Trophoblast cell (in vitro differentiated cells and primary cell): ENCODE results near the gene PPP6R2.

Experiments
- DNase-seq, 2 donors: peaks; one replicate each; pipeline ENCODE4 v3.0.0-alpha.2; 2016
- H2AFZ ChIP-seq: 2 replicates; pipeline ENCODE4 v1.6.1; 2013; ENCODE audit warnings: low read length, moderate library complexity, mild to moderate bottlenecking; ENCODE audit not compliant: insufficient read depth, poor library complexity
- H2AK5ac ChIP-seq: 2 replicates; pipeline ENCODE4 v1.6.1; 2013; ENCODE audit warnings: mild to moderate bottlenecking, low read length
- H2BK120ac ChIP-seq: 2 replicates; pipeline ENCODE4 v1.6.1; 2013; ENCODE audit warnings: low read length, mild to moderate bottlenecking, moderate library complexity; ENCODE audit not compliant: insufficient read depth, poor library complexity
- H2BK12ac ChIP-seq: 2 replicates; pipeline ENCODE4 v1.6.1; 2013; ENCODE audit warnings: mild to moderate bottlenecking, low read length, moderate library complexity
- H2BK5ac ChIP-seq: 2 replicates; pipeline ENCODE4 v1.6.1; 2013; ENCODE audit warnings: low read length, low read depth, moderate library complexity, mild to moderate bottlenecking; ENCODE audit not compliant: poor library complexity
- H3K14ac ChIP-seq: 2 replicates; pipeline ENCODE4 v1.6.1; 2013; ENCODE audit warnings: mild to moderate bottlenecking, low read length
- H3K18ac ChIP-seq: 2 replicates; pipeline ENCODE4 v1.6.1; 2013; ENCODE audit warnings: mild to moderate bottlenecking, low read length
- H3K23ac ChIP-seq: 2 replicates; pipeline ENCODE4 v1.6.1; 2013; ENCODE audit warnings: low read length
- H3K27ac ChIP-seq: 2 replicates; pipeline ENCODE4 v1.5.1; 2013; ENCODE audit warnings: low read depth, mild to moderate bottlenecking, inconsistent platforms, low read length, moderate library complexity
- H3K27me3 ChIP-seq: 2 replicates; pipeline ENCODE4 v1.6.1; 2013; ENCODE audit warnings: inconsistent platforms, mild to moderate bottlenecking, low read length, moderate library complexity; ENCODE audit not compliant: insufficient read depth
- H3K36me3 ChIP-seq, 2 experiments: 1 replicate in 1 of 2; 2 replicates in 1 of 2; pipeline ENCODE4 v1.6.1; 2013; ENCODE audit warnings: low read length in 2 of 2, mild to moderate bottlenecking in 2 of 2, moderate library complexity in 1 of 2; ENCODE audit not compliant: insufficient read depth in 2 of 2, control insufficient read depth in 1 of 2
- H3K4ac ChIP-seq: 2 replicates; pipeline ENCODE4 v1.6.1; 2013; ENCODE audit warnings: low read depth, mild to moderate bottlenecking, low read length, moderate library complexity
- H3K4me1 ChIP-seq, 2 experiments: 1 replicate in 1 of 2; 2 replicates in 1 of 2; pipeline ENCODE4 v1.6.1; 2013; ENCODE audit warnings: low read length in 2 of 2, mild to moderate bottlenecking in 2 of 2, moderate library complexity in 1 of 2; ENCODE audit not compliant: insufficient read depth in 2 of 2, control insufficient read depth in 1 of 2
- H3K4me2 ChIP-seq: 2 replicates; pipeline ENCODE4 v1.6.1; 2013; ENCODE audit warnings: inconsistent platforms, mild to moderate bottlenecking, low read length, moderate library complexity
- H3K4me3 ChIP-seq: 2 replicates; pipeline ENCODE4 v1.5.1; 2013; ENCODE audit warnings: mild to moderate bottlenecking, low read depth, low read length, inconsistent platforms
- H3K79me1 ChIP-seq: one replicate; pipeline ENCODE4 v1.6.1; 2013; ENCODE audit warnings: low read length
- H3K79me2 ChIP-seq: 2 replicates; pipeline ENCODE4 v1.6.1; 2013; ENCODE audit warnings: low read length, mild to moderate bottlenecking; ENCODE audit not compliant: control insufficient read depth, insufficient read depth, poor library complexity
- H3K9ac ChIP-seq: 2 replicates; pipeline ENCODE4 v1.6.1; 2013; ENCODE audit warnings: mild to moderate bottlenecking, low read length
- H3K9me3 ChIP-seq: 2 replicates; pipeline ENCODE4 v1.6.1; 2013; ENCODE audit warnings: low read depth, mild to moderate bottlenecking, control low read depth, inconsistent platforms, low read length; ENCODE audit not compliant: insufficient read depth
- H4K12ac ChIP-seq: 2 replicates; pipeline ENCODE4 v1.6.1; 2013; ENCODE audit warnings: low read depth, mild to moderate bottlenecking, low read length, moderate library complexity
- H4K8ac ChIP-seq: 2 replicates; pipeline ENCODE4 v1.6.1; 2013; ENCODE audit warnings: low read depth, mild to moderate bottlenecking, low read length, moderate library complexity
- H4K91ac ChIP-seq: one replicate; pipeline ENCODE4 v1.6.1; 2013; ENCODE audit warnings: low read depth, mild to moderate bottlenecking, low read length, moderate library complexity
- WGBS: extraction: QIAGEN DNeasy Blood & Tissue Kit; methylation state at CpG from one replicate; pipeline ENCODE4 v1.1.7; 2013; ENCODE audit warnings: missing lambda C conversion rate; ENCODE audit not compliant: insufficient read length, insufficient coverage; ENCODE audit errors: extremely low coverage; 5-methylcytosine and 5-hydroxymethylcytosine counted together

Gene PPP6R2

GRCh38 chr22:50464451-50464850 is 121.3 kb downstream of the PPP6R2 start:
- whole genome bisulfite sequencing, result no CpG with 5 or more reads among the region's 24 CpGs
- Histone ChIP-seq H4K12ac (no peak overlapping the region), H3K79me2 (no peaks in the 10 kb centered on the region)

GRCh38 chr22:50465066-50465930 is 122.2 kb downstream of the PPP6R2 start:
- H3K9ac ChIP-seq, result no peak overlapping the region
- no peaks in the 10 kb centered on the region for H3K9me3 ChIP-seq
- H3K27ac ChIP-seq, result no peak overlapping the region
- H3K14ac ChIP-seq, result no peak overlapping the region
- WGBS, result no CpG with 5 or more reads among the region's 30 CpGs
- no peak overlapping the region for H3K4me2 ChIP-seq
- no peaks in the 10 kb centered on the region for H3K79me1 ChIP-seq
- peaks cover 78% of the 10 kb centered on the region in 2 experiments for H3K36me3 ChIP-seq
- H3K18ac ChIP-seq, result no peak overlapping the region
- H4K91ac ChIP-seq, result no peak overlapping the region
- DNase-seq, result no peak
- H2BK120ac ChIP-seq, result no peak overlapping the region
- no peak overlapping the region for H2AK5ac ChIP-seq
- H4K12ac ChIP-seq, result no peak overlapping the region
- no peak overlapping the region for H2BK5ac ChIP-seq
- H3K23ac ChIP-seq, result no peak overlapping the region
- H3K4ac ChIP-seq, result no peak overlapping the region
- no peak overlapping the region for H3K4me3 ChIP-seq
- no peaks in the 10 kb centered on the region for H3K27me3 ChIP-seq
- H4K8ac ChIP-seq, result no peak overlapping the region
- no peaks in the 10 kb centered on the region for H3K79me2 ChIP-seq
- peaks cover 0 to 5% of the 10 kb centered on the region in 2 experiments for H3K4me1 ChIP-seq
- H2AFZ ChIP-seq, result no peak overlapping the region
- H2BK12ac ChIP-seq, result no peak overlapping the region

More at GRCh38 chr22:50464451-50464850, 121.3 kb downstream of the PPP6R2 start:
- H3K27me3 ChIP-seq, result no peaks in the 10 kb centered on the region
- H2BK5ac ChIP-seq, result no peak overlapping the region
- no peak overlapping the region for H3K9ac ChIP-seq
- no peaks in the 10 kb centered on the region for H3K79me1 ChIP-seq
- H4K91ac ChIP-seq, result no peak overlapping the region
- H3K9me3 ChIP-seq, result no peaks in the 10 kb centered on the region
- H3K4me1 ChIP-seq, result no peaks in the 10 kb centered on the region
- no peak overlapping the region for H3K4ac ChIP-seq
- H3K14ac ChIP-seq, result no peak overlapping the region
- peaks cover 86 to 87% of the 10 kb centered on the region in 2 experiments for H3K36me3 ChIP-seq
- no peak overlapping the region for H3K4me2 ChIP-seq
- H2BK120ac ChIP-seq, result no peak overlapping the region
- no peak overlapping the region for H3K4me3 ChIP-seq
- H4K8ac ChIP-seq, result no peak overlapping the region
- H2AFZ ChIP-seq, result no peak overlapping the region
- no peak overlapping the region for H3K18ac ChIP-seq
- H2AK5ac ChIP-seq, result no peak overlapping the region
- no peak overlapping the region for H3K23ac ChIP-seq
- H2BK12ac ChIP-seq, result no peak overlapping the region
- no peak for DNase-seq
- no peak overlapping the region for H3K27ac ChIP-seq

DNA sequence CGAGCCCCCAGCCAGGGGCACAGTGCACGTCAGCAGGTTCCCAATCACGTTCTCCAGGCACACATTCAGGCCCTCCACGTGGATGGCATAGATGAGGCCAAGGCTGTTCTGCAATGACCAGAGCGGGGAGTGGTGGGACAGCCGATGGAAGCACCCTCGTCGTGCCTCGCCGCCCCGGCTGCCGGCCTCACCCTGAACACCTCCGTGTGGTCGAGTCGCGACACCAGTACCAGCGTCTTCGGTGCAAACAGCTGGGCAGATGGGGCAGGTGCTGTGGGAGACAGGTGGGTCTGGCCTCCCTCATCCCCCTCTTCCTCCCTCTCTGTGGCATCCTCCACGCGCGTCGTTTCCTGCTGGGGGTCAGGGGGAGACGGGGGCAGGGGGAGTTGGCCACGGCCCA is 124.2 kb downstream of the PPP6R2 start:
- H3K9ac ChIP-seq, result no peak overlapping the region
- H3K14ac ChIP-seq, result no peak overlapping the region
- no peak overlapping the region for H3K4me2 ChIP-seq
- H2AK5ac ChIP-seq, result no peak overlapping the region
- H2BK120ac ChIP-seq, result no peak overlapping the region
- H3K79me2 ChIP-seq, result peaks cover 6% of the 10 kb centered on the region
- no peak overlapping the region for H4K8ac ChIP-seq
- no peak overlapping the region for H3K4ac ChIP-seq
- peaks cover 59 to 62% of the 10 kb centered on the region in 2 experiments for H3K36me3 ChIP-seq
- no peak overlapping the region for H4K12ac ChIP-seq
- H3K18ac ChIP-seq, result no peak overlapping the region
- no peaks in the 10 kb centered on the region for H3K79me1 ChIP-seq
- H2BK5ac ChIP-seq, result no peak overlapping the region
- H3K9me3 ChIP-seq, result no peaks in the 10 kb centered on the region
- no peak overlapping the region for H3K4me3 ChIP-seq
- no peak overlapping the region for H2BK12ac ChIP-seq
- no peak for DNase-seq
- no CpG with 5 or more reads among the region's 24 CpGs for WGBS
- no peak overlapping the region for H3K27ac ChIP-seq
- H3K23ac ChIP-seq, result no peak overlapping the region
- no peak overlapping the region for H4K91ac ChIP-seq
- H2AFZ ChIP-seq, result no peak overlapping the region
- no peaks in the 10 kb centered on the region for H3K27me3 ChIP-seq
- H3K4me1 ChIP-seq, result peaks cover 7 to 23% of the 10 kb centered on the region in 2 experiments

DNA sequence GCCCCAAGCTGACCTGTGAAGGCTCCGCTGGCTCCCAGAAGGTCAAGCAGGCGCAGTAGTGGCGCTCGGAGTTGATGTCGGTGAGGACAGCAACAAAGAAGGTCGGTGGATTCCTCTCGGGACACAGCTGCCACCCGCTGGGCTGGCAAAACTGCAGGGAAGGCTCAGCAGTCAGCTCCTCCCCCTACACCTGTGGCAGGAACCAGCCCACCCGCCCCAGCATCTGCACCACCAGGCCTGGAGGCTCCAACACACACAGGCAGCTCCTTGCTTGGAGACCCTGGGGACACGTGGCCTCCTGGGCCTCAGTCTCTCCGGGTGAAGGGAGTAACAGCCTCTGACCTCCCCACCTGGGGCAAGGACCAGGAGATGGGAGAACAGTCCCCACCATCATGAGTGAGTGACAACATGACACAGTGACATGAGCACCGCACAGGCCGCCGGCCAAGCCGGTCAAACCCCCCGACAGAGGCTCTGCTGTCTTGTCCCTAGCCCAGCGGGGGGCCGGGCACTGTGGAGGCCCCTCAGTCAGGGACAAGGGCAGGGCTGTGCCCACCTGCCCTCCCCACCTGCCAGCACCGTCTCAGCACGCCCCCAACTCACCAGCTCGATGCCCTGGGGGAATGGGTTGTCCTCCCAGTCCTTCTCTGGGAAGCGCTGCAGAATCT is 124.8 kb downstream of the PPP6R2 start:
- H3K9ac ChIP-seq, result no peak overlapping the region
- H3K79me2 ChIP-seq, result peaks cover 8% of the 10 kb centered on the region
- no peaks in the 10 kb centered on the region for H3K79me1 ChIP-seq
- peaks cover 12 to 25% of the 10 kb centered on the region in 2 experiments for H3K4me1 ChIP-seq
- H2AK5ac ChIP-seq, result no peak overlapping the region
- no peak overlapping the region for H2BK5ac ChIP-seq
- H3K27ac ChIP-seq, result no peak overlapping the region
- no peak overlapping the region for H3K23ac ChIP-seq
- H4K8ac ChIP-seq, result no peak overlapping the region
- no peak overlapping the region for H2BK12ac ChIP-seq
- H3K4ac ChIP-seq, result no peak overlapping the region
- WGBS, result no CpG with 5 or more reads among the region's 22 CpGs
- H4K12ac ChIP-seq, result no peak overlapping the region
- peaks cover 56 to 57% of the 10 kb centered on the region in 2 experiments for H3K36me3 ChIP-seq
- no peak overlapping the region for H3K4me2 ChIP-seq
- no peak for DNase-seq
- no peaks in the 10 kb centered on the region for H3K9me3 ChIP-seq
- H2BK120ac ChIP-seq, result no peak overlapping the region
- no peaks in the 10 kb centered on the region for H3K27me3 ChIP-seq
- no peak overlapping the region for H2AFZ ChIP-seq
- no peak overlapping the region for H3K18ac ChIP-seq
- no peak overlapping the region for H3K4me3 ChIP-seq
- H3K14ac ChIP-seq, result no peak overlapping the region
- H4K91ac ChIP-seq, result no peak overlapping the region
